ENCODE results near the gene POLD3.
"Not testable (repeated sequence)": the region's sequence is repeated elsewhere in the genome, so short reads cannot be mapped to it uniquely, and the experiment has no call there.

POLD3 gene

DNA sequence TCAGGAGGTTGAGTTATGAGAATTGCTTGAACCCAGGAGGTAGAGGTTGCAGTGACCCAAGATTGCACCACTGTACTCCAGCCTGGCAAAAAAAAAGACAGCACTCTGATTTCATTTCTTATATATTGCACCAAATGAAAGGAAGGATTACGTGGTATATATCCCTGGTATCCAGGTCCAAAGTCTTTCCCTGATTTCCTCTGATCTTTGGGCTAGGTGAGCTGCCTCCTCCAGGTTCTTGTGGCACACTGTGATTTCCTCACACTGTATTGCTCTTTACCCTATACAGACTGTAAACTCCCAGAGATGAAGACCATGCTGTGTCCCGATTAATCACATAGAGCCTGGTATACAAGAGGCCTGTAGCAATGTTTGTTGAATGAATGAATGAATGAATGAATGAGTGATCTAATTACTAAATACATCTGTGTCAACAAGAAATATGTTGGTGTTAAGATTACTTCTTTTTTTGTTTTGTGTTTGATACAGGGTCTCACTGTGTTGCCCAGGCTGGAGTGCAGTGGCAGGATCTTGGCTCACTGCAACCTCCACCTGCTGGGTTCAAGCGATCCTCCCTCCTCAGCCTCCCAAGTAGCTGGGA is 9.3 kb upstream of the POLD3 start:
- DNase-seq: no peak

- not testable (repeated sequence) for DNase-seq
These were observed 1.9 kb upstream of the POLD3 start for GRCh38 chr11:74590492-74590891.

GRCh38 chr11:74592063-74592440 is 330 bp upstream of the POLD3 start:
- no peak for DNase-seq

DNA sequence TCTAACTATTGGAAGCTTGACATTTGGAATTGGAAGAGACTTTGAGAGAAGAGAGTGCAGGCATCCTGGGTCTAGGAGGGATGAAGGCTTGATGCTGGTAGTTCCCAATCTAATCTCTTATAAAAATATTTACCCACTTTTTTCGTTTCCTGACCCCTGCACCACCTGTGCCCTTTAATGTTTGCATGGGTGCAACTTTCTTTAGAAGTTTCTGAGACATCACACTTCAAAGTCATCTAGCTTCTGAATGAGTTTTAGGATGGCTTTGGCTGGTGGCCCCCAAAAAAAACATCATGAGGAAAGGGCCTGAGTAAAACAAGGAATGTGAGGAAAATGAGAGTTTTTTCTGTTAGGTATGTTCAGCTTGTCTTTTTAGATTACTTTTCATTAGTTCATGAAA is 1.1 kb downstream of the POLD3 start:
- no peak for DNase-seq

GRCh38 chr11:74602637-74603556 is 10.5 kb downstream of the POLD3 start:
- DNase-seq: no peak

- no peak for DNase-seq
These were observed 11.5 kb downstream of the POLD3 start for GRCh38 chr11:74603845-74604244.

- no peak for DNase-seq
These were observed 11.9 kb downstream of the POLD3 start for GRCh38 chr11:74604311-74604710.

GRCh38 chr11:74605403-74605802 is 13.0 kb downstream of the POLD3 start:
- no peak for DNase-seq

- no peak for DNase-seq
These were observed 16.0 kb downstream of the POLD3 start for GRCh38 chr11:74608431-74608830.

DNA sequence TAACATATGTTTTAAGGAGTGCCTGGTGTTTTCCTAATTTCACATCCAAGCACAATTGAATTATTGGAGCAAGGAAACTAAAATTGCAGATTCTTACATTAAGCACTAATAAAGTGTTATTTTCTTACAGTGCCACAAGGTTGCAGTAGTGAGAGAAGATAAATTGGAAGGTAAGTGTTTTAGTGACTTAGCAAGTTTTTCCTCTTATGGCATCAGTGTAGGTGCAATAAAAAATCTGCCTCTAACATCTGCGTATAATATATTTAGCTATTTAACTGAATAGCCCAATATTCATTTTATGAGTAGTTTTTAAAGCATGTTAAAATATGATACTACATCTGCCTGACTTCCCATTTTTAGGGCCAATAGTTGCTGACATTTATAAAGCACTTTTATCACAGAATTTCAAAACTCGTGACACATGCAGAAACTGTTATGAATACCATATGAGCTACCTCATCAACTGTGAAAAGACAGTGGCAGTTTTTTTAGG is 19.0 kb downstream of the POLD3 start:
- no peak for DNase-seq

DNA sequence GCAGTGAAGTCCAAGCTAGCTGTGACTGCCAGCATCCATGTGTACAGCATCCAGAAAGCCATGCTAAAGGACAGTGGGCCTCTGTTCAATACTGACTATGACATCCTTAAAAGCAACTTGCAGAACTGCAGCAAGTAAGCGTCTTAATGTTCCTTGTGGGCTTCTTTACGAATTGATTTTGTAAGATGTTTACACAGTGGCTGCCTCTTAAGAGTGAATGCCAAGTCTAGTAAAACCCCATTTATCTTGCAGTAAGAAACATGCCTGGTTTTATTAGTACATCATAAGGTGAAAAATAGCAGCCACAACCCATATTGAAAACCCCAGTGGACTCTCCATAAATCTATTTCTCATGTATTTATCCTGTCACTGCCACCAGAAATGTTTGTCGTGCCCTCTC is 20.5 kb downstream of the POLD3 start:
- no peak for DNase-seq

DNA sequence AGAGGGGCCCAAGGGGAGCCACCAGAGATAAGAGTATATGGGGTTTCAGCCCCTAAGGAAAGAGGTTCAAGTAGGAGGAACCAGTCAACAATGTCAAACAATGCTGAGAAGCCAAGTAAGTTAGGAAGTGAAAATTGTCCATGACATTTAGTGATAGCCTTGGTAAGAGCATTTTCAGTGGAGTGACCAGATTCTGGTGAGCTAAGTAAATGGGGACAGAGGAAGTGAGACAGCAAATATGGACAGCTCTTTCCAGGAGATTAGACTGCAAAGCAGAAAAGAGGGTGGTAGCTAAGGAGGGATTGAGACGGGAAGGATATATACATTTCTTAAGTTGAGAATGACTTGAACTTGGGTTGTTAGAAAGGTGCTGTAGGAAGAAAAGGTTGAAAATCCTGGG is 22.9 kb downstream of the POLD3 start:
- DNase-seq: no peak

DNA sequence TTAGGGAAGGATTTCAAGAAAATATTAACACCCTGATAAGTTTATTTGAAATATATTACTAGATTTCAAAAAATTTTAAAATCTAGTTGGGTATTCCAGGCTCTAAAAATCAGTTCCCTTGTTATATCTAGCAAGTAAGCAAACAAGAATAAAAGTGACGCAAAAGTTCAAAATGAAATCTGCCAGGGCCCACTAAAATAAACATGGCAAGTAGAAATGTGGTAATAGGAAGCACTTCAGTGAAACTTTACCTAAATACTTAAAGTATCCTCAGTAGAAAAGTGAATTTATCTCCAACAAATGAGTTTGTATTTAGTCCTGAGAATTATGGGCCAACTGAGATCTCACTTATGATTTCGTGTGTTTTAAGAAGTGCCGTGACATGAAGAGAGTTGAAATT is 23.6 kb downstream of the POLD3 start:
- DNase-seq: no peak

- no peak for DNase-seq
These were observed 28.1 kb downstream of the POLD3 start for GRCh38 chr11:74620531-74620930.

DNA sequence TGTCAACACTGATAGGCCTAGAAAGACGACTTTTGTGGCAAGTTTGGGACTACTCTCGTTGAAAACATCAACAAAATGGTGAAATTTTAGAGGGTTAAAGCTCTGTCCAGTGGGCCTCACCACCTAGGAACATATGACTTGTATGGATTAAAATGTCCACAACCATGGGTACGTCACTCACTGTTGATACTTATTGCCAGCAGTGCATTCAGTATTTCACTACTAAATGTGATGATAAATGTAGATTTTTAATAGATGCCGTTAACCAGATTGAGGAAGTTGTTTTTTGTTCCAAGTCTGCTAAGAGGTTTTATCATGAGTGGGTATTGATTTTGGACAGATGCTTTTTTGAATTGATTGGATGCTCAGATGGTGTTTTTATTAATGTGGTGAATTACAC is 33.7 kb downstream of the POLD3 start:
- no peak for DNase-seq

DNA sequence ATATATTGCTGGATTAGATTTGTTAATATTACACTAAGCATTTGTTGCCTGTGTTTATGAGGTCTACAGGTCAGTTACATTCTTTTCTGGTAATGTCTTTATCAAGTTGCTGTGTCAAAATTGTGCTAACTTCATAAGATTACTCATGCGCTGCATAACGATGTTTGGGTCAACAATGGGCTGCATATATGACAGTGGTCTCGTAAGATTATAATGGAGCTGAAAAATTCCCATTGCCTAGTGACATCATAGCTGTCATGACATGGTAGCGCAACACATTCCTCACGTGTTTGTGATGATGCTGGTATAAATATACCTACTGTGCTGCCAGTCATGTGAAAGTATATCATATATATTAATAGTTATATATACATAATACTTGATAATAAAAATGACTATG is 34.2 kb downstream of the POLD3 start:
- no peak for DNase-seq

GRCh38 chr11:74627381-74627780 is 35.0 kb downstream of the POLD3 start:
- no peak for DNase-seq

DNA sequence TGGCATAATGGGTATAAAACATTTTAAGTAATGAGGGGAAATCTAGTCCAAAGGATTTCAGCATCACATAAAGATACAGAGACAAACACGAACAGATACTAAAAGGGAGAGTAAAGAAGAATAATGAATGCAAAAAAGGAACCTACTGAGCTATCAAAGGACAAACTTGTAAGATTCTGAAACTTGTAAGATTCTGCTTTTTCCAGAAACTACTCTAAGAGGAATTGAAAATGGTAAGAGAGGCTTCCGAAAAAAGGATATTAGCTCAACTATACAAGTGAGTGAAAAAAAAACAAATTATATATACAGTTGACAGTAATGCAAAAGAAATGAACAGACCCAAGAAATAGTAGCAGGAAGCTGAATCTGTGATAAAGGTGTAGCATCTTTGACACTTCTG is 37.7 kb downstream of the POLD3 start:
- no peak for DNase-seq

DNA sequence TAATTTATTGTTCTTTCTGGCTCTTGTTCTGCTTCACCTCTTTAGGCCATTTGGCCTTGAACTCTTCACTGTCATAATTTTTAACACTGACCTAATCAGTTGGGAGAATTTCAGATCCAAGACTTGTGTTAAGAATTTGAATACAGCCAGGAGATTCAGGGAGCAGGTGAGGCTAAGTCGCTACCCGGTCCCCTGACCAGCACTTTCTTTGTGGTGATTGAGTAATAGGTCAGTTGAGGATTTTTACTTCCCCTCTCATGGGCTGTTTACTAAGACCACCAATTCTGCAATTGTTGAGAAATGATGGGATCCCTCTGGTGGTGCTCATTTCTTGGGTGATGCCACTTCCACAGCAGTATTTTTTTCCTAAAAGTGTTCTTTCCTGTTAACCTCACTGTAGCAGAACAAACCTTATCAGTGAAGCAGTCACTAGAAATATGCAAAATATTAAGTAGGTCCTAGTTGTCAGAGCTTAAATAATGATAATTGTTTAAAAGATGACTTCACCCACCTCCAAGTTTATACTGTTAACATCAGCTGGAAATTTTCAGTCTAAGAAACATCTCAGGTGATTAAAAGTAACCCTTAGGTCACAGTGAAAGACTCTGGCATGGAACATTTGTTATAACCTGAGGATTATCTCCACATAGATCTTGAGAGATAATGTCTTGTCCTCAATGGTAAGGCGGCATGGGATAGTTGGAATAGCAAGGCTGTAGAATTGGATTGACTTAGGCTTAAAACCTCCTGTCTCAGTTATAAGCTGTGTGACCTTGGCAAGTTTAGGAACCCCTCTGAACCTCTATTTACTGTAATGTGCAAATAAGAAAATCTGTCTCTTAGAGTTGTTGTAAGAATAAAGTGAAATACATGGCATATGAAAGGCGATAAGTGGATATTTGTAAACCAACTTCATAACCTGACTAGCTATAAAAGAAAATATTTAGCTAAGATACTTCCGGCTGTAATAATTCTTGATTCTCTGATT is 41.3 kb downstream of the POLD3 start:
- no peak for DNase-seq

GRCh38 chr11:74634537-74634936 is 42.2 kb downstream of the POLD3 start:
- DNase-seq: no peak

DNA sequence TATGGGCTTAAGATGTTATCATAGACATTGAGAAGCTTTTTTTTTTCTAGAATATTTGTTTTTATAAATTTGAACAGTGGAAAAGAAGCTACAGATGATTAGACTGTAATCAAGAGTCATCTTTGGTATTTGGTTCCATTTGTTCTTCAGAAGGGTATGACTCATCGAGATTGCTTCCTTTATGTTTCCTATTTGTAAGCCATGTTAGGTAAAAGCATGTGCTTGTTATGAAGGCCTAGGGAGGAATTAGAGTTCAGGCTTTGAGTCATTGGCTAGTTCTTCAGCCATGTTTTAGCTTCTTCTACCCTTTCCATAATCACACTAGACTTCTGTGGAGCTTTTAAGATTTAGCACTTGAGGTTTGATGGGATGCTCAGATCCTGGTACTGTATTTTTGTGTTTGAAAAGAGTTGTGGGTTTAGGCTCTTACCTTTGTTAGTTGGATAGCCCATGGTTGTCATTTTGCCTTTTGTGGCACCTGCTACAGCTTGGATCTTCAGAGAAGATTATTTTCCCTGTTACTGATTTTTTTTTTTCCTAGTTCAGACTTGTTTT is 44.3 kb downstream of the POLD3 start:
- DNase-seq: no peak

- DNase-seq: no peak
These were observed 45.3 kb downstream of the POLD3 start for GRCh38 chr11:74637700-74638099.

GRCh38 chr11:74638869-74639268 is 46.5 kb downstream of the POLD3 start:
- no peak for DNase-seq
